T follicular helper cell (primary cell): ENCODE results near the gene PRSS33.

Experiments
- DNase-seq: peaks from one replicate; pipeline ENCODE4 v3.0.0-alpha.2; 2020; ENCODE audit warnings: low read depth

Gene PRSS33

DNA sequence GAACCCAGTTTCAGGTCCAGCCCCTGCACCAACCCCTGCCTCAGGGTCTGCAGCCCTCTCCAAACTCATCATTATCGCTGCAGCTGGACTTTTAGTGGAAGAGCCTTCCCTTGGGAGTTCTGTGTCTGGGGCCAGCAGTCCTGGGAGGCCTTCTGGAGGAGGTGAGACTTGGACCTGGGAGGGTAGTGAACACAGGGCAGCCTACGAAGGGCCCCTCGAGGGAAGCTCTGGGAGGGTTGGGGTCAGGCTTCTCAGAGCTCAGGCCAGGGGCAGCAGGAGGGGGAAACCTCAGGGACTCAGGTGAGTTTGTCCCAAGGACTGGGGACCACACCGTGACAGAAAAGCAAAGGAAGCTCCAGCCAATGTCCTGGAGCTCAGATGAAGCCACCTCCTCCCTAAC is 46.2 kb downstream of the PRSS33 start:
- no peak for DNase-seq

DNA sequence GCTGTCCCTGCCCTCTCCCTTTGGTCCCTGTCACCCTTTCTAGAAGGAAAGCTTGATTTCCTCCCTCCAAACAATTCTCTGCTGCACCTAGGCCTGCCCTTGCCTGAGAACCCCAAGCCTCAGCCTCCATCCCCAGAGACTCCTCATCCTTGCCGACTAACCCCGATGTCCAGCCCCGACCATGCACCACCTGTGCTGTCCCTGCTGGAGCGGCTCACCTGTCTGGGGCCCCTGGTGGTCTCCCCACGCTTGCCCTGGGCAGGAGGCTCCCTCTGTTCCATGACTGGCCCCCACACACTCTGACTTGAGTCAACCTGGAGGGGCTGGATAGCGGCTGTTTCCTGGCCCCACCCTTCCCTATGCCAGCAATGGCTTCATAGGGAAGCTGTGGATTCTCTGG is 46.9 kb downstream of the PRSS33 start:
- no peak for DNase-seq

DNA sequence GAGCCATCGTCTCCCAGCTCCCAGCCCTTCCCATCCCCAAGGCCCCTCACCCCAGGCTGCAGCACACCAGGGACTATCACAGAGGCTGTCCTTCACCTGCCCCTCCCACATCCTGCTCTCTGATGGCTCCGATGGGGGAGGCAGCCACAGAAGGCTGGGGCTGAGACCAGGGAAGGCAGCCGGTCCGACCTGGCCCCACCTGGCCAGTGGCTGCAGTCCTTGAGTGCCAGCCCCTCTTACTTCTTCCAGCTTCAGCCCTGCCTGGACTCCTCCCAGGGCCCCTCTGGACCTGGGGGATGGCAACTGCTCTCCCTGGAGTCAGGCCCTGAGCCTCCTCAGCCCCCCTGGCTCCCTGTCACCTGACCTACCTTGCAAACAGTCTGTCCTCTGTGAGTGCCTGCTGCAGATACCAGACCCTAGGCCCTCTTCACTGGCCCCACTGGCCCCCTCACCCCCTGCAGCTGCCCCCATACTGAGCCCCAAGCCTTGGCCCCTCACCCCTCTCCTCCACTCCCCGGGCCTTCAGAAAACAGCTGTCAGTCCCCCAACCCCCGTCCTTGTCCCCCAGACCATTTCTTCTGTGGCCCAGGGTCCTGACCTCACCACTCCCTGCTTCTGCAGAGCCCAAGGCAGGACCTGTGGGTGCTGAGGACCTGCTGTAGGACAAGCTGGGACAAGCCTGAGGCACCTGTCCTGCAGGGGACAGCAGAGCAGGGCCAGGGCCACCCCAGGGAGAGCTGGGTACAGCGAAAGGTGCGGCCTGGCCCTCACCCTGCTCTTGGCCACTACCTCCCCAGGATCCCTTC is 47.5 kb downstream of the PRSS33 start:
- no peak for DNase-seq

DNA sequence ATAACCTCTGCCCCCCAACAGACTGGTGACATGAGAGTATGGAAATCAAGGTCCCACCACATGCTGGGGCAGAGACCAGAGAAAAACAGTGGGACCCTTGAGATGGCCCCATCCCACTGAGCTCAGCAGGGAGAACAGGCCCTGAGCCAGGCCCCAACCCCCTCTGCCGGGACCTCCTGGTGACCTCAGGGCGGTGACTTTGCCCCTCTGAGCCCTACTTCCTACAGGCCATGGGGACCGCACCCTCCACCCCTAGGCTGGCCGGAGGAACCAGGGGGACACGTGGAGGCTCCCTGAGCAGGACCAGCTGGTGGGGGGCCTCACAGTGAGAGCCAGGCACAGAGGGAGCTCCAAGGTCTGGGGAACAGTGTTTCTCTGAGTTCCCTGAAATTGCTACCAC is 48.7 kb downstream of the PRSS33 start:
- DNase-seq, result no peak

DNA sequence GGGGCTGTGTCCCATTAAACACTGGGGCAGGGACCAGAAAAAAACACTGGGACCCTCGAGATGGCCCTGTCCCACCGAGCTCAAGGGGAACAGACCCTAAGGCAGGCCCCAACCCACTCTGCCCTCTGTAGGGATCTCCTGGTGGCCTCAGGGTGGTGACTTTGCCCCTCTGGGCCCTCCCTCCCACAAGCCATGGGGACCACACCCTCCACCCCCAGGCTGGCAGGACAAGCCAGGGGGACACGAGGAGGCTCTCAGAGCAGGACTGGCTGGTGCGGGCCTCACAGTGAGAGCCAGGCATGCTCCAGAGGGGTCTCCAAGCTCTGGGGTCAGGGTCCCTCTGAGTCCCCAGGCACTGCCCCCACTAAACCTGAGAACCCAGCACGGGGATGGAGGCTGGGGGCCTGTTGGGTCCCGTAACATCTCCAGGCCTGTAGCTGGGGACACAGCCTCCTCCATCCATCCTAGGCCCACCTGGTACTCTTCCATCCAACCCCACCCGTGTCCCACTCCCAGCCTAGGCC is 49.4 kb downstream of the PRSS33 start:
- DNase-seq, result no peak

DNA sequence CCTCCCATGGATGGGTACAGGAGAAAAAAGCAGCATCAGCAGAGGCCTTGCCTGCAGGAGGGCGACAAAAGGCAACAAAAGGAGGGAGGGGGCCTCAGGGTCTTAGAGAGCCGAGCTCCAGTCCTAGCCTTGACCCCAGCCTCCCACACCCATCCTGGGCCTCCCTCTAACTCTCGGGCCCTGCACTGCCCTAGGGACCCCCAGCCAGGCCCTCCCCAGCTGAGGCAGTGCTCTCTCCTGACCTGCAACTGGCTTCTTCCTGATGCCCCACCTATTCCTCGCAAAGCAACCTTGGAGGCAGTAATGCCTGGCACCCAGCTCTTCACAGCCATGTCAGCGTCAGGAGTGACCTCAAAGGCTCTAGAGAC is 50.1 kb downstream of the PRSS33 start:
- DNase-seq, result no peak

DNA sequence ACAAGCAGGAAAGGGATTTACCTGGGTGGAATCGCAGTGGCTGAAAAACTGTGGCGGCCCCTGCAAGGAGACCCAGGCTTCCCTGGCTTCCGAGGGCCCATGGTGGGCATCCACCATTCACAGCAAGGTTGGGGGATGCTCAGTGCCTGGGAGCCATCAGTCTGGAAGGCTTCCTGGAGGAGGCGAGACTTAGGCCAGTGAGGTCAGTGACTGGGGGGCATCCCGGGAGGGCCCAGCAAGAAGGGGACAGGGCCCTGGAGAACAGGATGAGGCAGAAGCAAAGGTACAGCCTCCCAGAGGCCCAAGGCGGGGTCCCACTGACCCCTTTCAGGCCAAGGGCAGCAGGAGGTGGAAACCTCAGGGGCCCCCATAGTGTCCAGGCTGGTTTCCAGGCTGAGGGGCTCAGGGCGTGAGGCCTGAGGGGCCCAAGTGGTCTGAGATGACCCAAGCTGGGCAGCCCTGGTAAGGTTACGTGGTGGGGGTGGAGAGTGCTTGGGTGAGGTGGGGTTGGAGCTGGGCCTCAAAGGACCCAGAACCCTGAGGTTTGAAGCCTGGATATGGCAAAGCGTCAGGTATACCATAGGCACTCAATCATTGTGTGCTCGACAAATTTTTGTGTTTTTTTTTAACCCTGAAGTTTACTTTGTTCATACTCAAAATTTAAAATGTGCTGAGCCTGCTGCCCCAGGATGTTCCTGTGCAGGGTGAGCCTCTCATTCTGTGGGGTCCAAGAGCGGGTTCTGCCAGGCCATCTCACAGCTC is 50.7 kb downstream of the PRSS33 start:
- DNase-seq, result no peak

DNA sequence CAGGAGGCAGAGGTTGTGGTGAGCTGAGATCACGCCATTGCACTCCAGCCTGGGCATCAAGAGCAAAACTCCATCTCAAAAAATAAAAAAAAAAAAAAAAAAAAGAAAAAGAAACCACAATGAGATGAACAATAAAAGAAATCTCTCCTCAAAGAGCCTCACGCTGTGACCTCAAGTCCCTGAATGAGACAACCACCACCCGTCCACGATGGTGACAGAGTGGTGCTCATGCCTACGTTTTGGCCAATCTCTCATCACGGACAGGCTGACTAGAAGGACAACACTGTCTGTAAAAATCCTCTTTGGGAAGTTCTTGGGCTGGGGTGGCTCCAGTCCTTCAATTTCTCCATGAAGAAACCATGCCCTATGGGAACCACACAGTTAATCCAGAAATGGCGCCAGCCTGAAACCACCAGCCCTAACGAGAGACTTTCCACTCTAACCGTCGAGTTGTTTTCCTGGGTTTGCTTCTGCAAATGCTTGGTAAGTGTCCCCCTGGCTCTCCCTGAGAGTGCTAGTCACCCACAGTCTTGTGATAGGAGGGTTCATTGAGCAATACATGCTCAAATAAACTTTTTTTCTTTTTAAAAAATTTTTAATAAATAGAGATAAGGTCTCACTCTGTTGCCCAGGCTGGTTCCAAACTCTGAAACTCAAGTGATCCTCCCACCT is 52.4 kb downstream of the PRSS33 start:
- no peak for DNase-seq
